GM19193 (cell line): ENCODE results near the gene MFAP3.

Experiments used
- POLR2A ChIP-seq: IDR thresholded peaks from 4 replicates; pipeline ENCODE4 v1.6.1; 2011; ENCODE audit not compliant: insufficient read depth, insufficient read length; ENCODE audit errors: extremely low read depth

The MFAP3 gene

GRCh38 chr5:154038707-154039457 is at the start of gene MFAP3, which contains the start of gene FAM114A2:
TSS of gene MFAP3 (plus strand) at chr5:154038967. CDS start at chr5:154049723, 10,756 bp downstream.
TSS of gene FAM114A2 (minus strand) at chr5:154038910. CDS start at chr5:154034953, 3,957 bp downstream.
- TF ChIP-seq POLR2A = peak; percentile 98

GRCh38 chr5:153991168-153991567 is 47.6 kb upstream of the MFAP3 start:
- TF ChIP-seq POLR2A = no peak

- TF ChIP-seq POLR2A = no peak
Measured at GRCh38 chr5:153998010-153998409, 40.8 kb upstream of the MFAP3 start.

- no peak for TF ChIP-seq POLR2A
Measured at GRCh38 chr5:153998768-153999167, 40.0 kb upstream of the MFAP3 start.

DNA sequence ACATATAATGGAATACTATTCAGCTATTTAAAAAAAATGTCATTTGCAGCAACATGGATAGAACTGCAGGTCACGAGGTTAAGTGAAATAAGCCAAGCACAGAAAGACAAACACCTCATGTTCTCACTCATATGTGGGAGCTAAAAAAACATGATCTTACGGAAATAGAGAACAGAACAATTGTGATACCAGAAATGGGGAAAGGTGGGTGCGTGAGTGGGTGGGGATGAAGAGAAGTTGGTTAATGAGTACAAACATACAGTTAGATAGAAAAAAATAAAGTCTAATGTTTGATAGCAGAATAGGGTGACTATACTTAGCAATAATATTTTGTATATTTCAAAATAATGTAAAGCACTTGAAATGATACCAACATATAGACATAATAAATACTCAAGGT is 38.8 kb upstream of the MFAP3 start:
- no peak for TF ChIP-seq POLR2A

- TF ChIP-seq POLR2A = no peak
Measured at GRCh38 chr5:154000703-154001102, 38.1 kb upstream of the MFAP3 start.

DNA sequence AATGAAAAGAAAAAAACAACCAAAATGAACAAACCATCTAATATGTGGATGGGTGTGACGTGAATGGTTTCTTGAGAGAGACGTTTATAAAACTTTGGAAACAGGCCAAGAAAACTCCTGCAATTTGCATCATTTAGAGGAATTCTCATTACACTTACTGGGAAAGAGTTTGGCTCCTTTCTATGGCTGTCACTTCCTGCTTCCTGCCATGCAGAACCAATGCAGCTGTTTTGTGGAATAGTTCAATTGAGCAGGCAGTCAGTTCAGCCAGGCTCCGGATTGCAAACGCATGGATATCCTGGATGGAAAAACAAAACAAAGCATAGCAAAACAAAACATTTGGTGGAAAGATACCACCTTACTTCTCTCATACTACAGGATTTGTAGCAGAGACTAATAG is 36.7 kb upstream of the MFAP3 start:
- TF ChIP-seq POLR2A = no peak

GRCh38 chr5:154002511-154003020 is 36.2 kb upstream of the MFAP3 start:
- TF ChIP-seq POLR2A = no peak

DNA sequence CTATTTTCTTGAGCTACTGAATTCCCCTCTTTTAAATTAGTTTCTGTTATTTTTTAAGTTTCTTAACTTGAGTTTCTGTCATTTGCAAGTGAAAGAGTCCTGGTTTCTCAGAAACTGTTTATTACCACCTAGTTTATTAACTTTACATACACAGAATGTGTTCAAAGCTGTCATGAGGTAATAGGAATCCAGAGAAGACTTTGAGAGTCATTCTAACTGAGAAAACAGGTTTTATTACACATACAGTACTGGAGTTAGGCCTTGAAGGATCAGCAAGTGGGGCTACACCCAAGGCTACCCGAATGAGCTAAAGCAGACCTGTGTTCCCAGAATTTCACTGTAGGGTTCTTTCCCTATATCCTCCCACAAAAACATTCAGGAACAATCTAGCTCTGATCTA is 33.1 kb upstream of the MFAP3 start:
- no peak for TF ChIP-seq POLR2A

DNA sequence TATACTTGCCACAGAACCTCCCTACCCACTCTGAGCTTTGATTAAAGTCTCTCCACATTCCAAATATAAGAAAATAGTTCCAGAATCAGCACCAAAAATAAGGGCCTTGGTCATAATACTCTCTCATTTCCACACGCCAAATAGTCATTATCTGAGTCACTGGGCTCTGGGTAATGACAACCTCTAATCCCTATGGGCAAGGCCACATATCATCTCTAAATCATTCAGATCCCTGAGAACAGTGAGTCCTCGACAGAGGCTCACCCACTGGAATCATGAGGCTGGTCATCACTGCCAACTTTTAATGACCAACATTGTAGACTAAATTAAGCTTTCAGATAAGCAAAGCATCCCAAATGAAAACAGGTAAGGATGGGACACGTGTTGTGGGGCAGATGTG is 28.1 kb upstream of the MFAP3 start:
- no peak for TF ChIP-seq POLR2A

DNA sequence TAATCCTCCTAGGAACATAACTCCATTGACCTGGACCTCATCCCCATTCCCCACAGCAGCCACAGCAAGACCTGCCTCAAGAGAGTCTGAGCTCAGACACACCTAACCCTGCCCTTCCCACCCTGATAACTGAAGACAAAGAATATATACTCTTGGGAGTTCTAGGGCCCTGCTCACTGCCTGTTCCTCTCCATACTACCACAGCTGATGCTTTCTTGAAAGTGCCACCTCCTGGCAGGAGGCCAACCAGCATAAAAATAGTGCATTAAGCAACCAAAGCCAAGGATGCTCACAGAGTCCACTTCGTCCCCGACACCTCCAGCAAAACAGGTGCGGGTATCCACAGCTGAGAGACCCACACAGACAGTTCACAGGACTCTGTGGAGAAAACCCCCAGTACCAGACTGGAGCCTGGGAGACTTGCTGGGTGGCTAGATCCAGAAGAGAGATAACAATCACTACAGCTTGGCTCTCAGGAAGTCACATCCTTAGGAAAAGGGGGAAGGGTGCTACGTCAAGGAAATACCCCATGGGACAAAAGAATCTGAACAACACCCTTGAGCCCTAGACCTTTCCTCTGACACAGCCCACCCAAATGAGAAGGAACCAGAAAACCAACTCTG is 23.6 kb upstream of the MFAP3 start:
- TF ChIP-seq POLR2A = no peak

- no peak for TF ChIP-seq POLR2A
Measured at GRCh38 chr5:154025951-154026350, 12.8 kb upstream of the MFAP3 start.

DNA sequence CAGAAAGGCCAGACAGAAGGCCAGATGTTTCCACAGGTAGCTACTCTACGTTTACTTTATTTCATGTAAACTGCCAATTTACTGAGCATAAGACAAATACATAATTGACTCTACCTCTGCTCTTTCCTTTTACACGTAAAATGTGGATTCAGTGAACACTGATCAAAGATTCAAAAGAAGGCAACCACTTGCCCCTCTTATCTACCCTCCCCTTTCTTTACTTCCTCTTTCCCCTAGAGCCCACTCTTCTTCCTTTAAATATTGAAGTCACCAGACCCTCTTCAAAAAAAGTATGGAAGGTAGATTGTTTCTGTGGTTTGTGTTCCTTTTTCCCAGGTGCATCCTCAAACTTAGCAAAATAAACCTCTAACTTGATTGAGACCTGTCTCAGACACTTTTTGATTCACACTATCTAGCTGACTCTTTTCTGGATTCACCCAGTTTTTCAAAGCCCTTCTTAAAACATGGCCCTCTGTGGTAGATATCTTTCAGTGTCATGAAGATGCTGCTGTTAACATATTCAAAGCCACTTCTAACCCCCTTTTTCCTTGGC is 6.8 kb upstream of the MFAP3 start:
- TF ChIP-seq POLR2A = no peak

- TF ChIP-seq POLR2A = no peak
Measured at GRCh38 chr5:154034944-154035343, 3.8 kb upstream of the MFAP3 start.

DNA sequence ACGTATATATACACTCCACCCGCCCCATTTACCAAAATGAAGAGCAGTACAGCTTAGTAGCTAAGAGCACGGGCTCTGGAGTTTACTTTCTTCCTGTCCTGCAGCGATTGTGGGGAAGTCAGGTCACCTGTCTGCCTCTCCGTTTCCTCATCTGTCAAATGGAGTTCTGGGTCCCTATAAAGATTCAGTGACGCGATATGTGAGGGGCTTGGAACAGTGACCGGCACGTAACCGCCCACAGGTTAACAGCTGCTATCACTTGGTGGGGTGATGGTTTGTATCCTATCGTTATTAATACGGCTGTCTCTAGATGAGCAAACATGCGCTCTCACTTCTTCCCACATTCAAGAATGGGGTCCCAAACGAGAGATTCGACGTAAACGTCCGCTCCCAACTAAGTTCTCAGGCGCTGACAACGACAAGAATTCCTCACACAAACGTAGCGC is 483 bp upstream of the MFAP3 start:
- no peak for TF ChIP-seq POLR2A

DNA sequence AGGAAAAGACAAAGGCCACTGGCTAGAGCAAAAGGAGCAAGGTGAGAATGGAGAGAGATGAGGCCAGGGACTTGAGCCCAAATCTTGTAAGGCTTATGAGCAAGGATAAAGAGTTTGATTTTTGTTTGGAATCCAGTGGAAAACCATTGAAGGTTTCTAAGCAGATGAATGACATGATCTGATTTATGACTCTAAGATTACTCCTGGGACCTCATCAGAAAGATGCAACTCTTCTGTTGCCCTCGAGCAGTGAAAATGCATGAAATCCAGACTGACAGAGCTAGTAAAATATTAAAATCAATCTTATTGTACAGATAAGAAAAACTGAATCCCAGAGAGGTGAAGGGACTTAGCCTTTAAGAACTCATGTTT is 677 bp downstream of the MFAP3 start:
- no peak for TF ChIP-seq POLR2A

- no peak for TF ChIP-seq POLR2A
Measured at GRCh38 chr5:154042766-154043165, 4.0 kb downstream of the MFAP3 start.

- no peak for TF ChIP-seq POLR2A
Measured at GRCh38 chr5:154044099-154044498, 5.3 kb downstream of the MFAP3 start.
